Motor neuron (in vitro differentiated cells): ENCODE data around the gene DCLK3. TPM values are rescaled to one million over a fixed set of nuclear protein-coding genes. Genes with fewer than 3 reads are reported as not detected.
A peak's percentile ranks its signal among the peaks of the same experiment; 100 is the strongest.

Experiments used
- ATAC-seq, 8 experiments: fragments of 200-7000 bp; cut with Tn5 transposase; replicated peaks in 6 of 8; 2 replicates each; pipeline ENCODE4 v1.8.0; 2021; ENCODE audit warnings: mild to moderate bottlenecking in 8 of 8, moderate library complexity in 8 of 8
- H3K27ac ChIP-seq, 2 donors: fragments of 250-450 bp; sonication (Bioruptor Pico); 2 replicates each; pipeline ENCODE4 v1.9.0; 2021; ENCODE audit warnings: antibody characterized with exemption in 2 of 2, mild to moderate bottlenecking in 2 of 2, moderate library complexity in 1 of 2
- H3K4me1 ChIP-seq, 2 donors: fragments of 250-450 bp; sonication (Bioruptor Pico); replicated peaks in 1 of 2; 2 replicates each; pipeline ENCODE4 v1.6.1; 2021; ENCODE audit warnings: antibody characterized with exemption in 2 of 2, mild to moderate bottlenecking in 2 of 2, moderate library complexity in 1 of 2
- H3K4me3 ChIP-seq, 5 donors: fragments of 250-450 bp; sonication (Bioruptor Pico); 2 replicates each; pipeline ENCODE4 v1.9.0; 2021; ENCODE audit warnings: antibody characterized with exemption in 5 of 5, mild to moderate bottlenecking in 5 of 5, moderate library complexity in 4 of 5
- WGBS, 10 experiments: fragments of 450-650 bp; shearing (Covaris generic); methylation state at CpG; one replicate each; pipeline ENCODE4 v1.0.0; 2022; 5-methylcytosine and 5-hydroxymethylcytosine counted together
- in situ Hi-C, 9 experiments: fragments of 400-800 bp; cut with MboI; loops; one replicate each; pipeline ENCODE4 v1.15.0; 2021; ENCODE audit warnings: low sequenced_read_pairs in 9 of 9, low pct_unique_long_range_greater_than_20kb in 2 of 9; ENCODE audit not compliant: unreplicated experiment in 9 of 9
- total RNA-seq, 8 experiments: library from RNA; unstranded; fragments of 300-600 nt; gene quantifications; 2 replicates each; pipeline versions ENCODE4 v1.2.3 to v1.2.4, GENCODE V29; 2022

DCLK3 gene
- total RNA-seq, 8 experiments from 2014 or later: 0.04 to 1.4 (median 0.62) TPM

DNA sequence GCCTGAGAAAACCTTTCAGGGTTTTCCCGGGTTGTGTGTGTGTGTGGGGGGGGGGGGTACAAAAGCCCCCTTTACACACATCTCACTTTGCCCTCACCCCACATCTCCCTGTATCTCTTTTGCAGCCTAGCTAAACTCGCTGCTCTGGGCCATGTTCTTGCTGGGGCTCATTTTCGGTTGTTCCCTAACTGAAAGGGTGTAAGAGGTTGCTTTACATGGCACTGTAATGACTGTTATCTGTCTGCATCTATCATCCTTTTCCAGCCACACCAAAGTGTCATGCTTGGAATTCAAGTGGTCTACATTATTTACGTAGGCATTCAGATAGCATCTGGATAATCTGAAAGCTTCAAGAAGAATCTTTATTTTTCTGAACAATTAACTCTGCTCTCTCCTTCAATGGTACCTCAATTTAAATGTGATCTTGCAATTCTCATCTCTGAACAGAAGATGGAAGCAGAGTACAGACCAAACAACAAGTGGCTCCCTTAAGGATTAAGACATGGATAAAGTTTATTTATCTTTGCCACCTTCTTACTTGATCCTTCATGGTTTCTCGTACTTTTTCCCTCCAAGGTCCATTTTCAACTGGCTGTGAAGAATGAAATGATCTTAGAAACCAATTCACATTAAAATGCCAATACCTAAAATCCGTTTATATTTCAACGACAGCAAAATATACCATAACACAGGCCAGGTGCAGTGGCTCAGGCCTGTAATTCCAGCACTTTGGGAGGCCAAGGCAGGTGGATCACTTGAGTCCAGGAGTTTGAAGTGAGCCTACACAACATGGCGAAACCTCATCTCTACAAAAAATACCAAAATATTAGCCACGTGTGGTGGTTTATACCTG, 34.9 kb downstream of the DCLK3 start:
- Histone ChIP-seq H3K4me1 (peaks cover 8 to 15% of the 10 kb centered on the region in 2 donors), H3K27ac (no peak overlapping the region), H3K4me3 (no peak overlapping the region)
- WGBS, 10 experiments: 0 to 70% (median 37%) methylated on average over 1 to 8 of the region's 9 CpGs
- in situ Hi-C loops: loop anchor here in 7 of 9 experiments (5.0 to 25.0 kb wide), 5 partner anchors 125 to 233 kb away; no protein-coding TSS in a partner anchor
- ATAC-seq: peak in 7 of 8 experiments; percentile 48 to 81 (median 70)

DNA sequence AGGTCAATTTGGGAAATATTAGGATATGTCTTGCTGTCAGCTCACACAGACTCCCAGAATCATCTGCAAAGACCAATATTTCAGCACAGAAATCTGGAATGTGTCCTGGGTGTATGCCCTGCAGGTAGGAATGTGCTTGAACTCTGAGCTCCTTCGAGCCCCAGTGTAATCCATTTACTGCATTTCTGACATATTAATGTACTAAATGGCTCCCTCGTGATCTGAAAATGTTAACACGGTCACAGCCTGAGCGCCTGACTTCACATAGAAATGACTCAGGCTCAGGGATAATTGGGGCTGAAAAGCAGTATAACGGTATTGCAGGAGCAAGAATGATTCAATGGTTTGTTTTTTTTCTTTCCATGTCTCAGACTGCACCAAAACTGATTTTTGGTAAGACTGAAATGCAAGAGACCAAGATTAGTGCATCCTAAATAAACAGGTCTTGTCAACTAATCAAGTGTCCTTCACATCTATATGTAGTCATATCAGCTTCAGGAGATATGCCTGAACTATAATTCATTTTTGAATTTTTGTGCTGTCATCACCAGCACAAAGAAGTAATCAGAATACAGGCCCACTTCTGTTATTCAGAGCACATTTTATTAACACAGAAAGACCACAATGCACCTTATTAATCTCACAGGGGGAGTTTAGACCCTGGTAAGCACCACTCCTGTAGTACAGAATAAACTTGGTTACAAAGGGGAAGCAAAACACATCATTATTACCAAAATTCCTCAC, 49.8 kb downstream of the DCLK3 start:
- peak; percentile 83 to 97 (median 94) for ATAC-seq
- H3K27ac ChIP-seq: peak overlapping the region; percentile 61 to 65
- in situ Hi-C loops: loop anchor here in 6 of 9 experiments (25.0 kb wide), 1 partner anchor 752 kb away; no protein-coding TSS in a partner anchor
- H3K4me1 ChIP-seq: peaks cover 24 to 30% of the 10 kb centered on the region in 2 donors
- H3K4me3 ChIP-seq: no peak overlapping the region
- 10 to 80% (median 39%) methylated on average over 1 to 5 of the region's 5 CpGs; no CpG with 5 or more reads in 2 of the 10 experiments for WGBS, 10 experiments

GRCh38 chr3:36713904-36714303, 50.4 kb downstream of the DCLK3 start:
- in situ Hi-C loops: loop anchor here in 6 of 9 experiments (25.0 kb wide), 1 partner anchor 752 kb away; no protein-coding TSS in a partner anchor
- peak overlapping the region; percentile 9 to 61 for H3K27ac ChIP-seq
- 40 to 100% (median 71%) methylated on average over 1 to 4 of the region's 4 CpGs; no CpG with 5 or more reads in 4 of the 10 experiments for WGBS, 10 experiments
- peak in 1 of 8 experiments; percentile 12 for ATAC-seq
- no peak overlapping the region for H3K4me3 ChIP-seq
- peaks cover 24 to 30% of the 10 kb centered on the region in 2 donors for H3K4me1 ChIP-seq

DNA sequence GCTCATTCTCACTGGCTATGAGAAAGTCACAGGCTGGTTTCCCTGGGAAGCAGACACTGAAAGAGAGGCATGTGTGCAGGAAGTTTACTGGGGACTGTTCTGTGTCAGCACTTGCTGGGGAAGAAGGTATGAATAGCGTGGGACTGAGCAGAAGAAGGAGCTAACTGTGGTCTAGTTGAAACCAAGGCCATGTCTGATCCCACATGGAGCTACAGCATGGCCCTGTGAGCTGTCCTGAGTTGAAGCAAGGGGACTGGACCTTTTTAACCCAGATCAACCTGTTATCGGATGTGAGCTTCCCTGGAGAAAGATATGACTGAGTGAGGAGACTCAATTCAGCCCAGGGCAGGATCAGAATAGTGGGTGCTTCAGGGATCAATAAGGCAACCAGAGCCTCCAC, 53.7 kb downstream of the DCLK3 start:
- in situ Hi-C loops: loop anchor here in 6 of 9 experiments (25.0 kb wide), 1 partner anchor 748 kb away; no protein-coding TSS in a partner anchor
- peak in 3 of 8 experiments; percentile 9 to 79 (median 27) for ATAC-seq
- Histone ChIP-seq H3K4me1 (peaks cover 22 to 23% of the 10 kb centered on the region in 2 donors), H3K4me3 (no peak overlapping the region), H3K27ac (no peak overlapping the region)
- WGBS, 10 experiments: 30 to 100% (median 62%) methylated on average over 1 to 2 of the region's 2 CpGs; no CpG with 5 or more reads in 6 of the 10 experiments

GRCh38 chr3:36709826-36710365, 54.5 kb downstream of the DCLK3 start:
- in situ Hi-C loops: loop anchor here (10.0 to 25.0 kb wide), 3 partner anchors 735 to 748 kb away; no protein-coding TSS in a partner anchor
- no peak overlapping the region for H3K27ac ChIP-seq
- peaks cover 14 to 18% of the 10 kb centered on the region in 2 donors for H3K4me1 ChIP-seq
- ATAC-seq: no peak
- no peak overlapping the region for H3K4me3 ChIP-seq
- 33 to 100% (median 75%) methylated on average over 1 to 4 of the region's 6 CpGs; no CpG with 5 or more reads in 7 of the 10 experiments for WGBS, 10 experiments

GRCh38 chr3:36709281-36709680, 55.1 kb downstream of the DCLK3 start:
- WGBS, 10 experiments: 11 to 100% (median 70%) methylated on average over 1 to 4 of the region's 4 CpGs; no CpG with 5 or more reads in 1 of the 10 experiments
- ATAC-seq: no peak
- in situ Hi-C loops: loop anchor here (10.0 to 25.0 kb wide), 3 partner anchors 734 to 747 kb away; no protein-coding TSS in a partner anchor
- Histone ChIP-seq H3K4me3 (no peak overlapping the region), H3K4me1 (peaks cover 10 to 15% of the 10 kb centered on the region in 2 donors), H3K27ac (no peak overlapping the region)

- Histone ChIP-seq H3K4me3 (no peak overlapping the region), H3K27ac (no peak overlapping the region), H3K4me1 (peaks cover 0 to 8% of the 10 kb centered on the region in 2 donors)
- in situ Hi-C loops: loop anchor here (10.0 to 25.0 kb wide), 3 partner anchors 733 to 746 kb away; no protein-coding TSS in a partner anchor
- ATAC-seq: peak; percentile 17 to 99 (median 96)
- 0 to 79% (median 53%) methylated on average over 1 to 6 of the region's 6 CpGs; no CpG with 5 or more reads in 1 of the 10 experiments for WGBS, 10 experiments
These were observed 56.5 kb downstream of the DCLK3 start for GRCh38 chr3:36707623-36708409.

GRCh38 chr3:36705015-36705414, 59.3 kb downstream of the DCLK3 start:
- no peak overlapping the region for H3K4me3 ChIP-seq
- peaks cover 0 to 6% of the 10 kb centered on the region in 2 donors for H3K4me1 ChIP-seq
- H3K27ac ChIP-seq: no peak overlapping the region
- ATAC-seq: no peak
- WGBS, 10 experiments: 59 to 100% (median 84%) methylated on average over 2 to 8 of the region's 8 CpGs
- in situ Hi-C loops: loop anchor here (10.0 to 25.0 kb wide), 3 partner anchors 730 to 743 kb away; no protein-coding TSS in a partner anchor

DNA sequence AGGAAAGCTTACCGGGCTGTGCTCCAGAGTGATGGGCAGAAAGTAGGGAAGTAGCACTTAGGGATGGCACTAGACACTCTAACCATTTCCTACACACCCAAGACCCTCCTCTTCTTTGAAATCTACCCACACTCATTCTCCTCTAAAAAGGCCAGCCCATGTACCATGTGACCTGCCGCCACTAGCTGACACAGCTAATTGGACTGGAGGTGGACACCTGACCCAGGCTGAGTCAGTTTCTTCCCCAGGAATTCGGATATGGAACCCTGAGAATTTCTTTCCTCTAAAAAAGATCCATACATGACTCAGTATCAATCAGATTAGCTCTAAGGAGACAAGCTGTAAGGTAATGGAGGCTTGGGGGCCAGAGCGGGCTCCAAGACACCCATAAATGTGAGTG, 60.1 kb downstream of the DCLK3 start:
- in situ Hi-C loops: loop anchor here (10.0 to 25.0 kb wide), 3 partner anchors 729 to 742 kb away; no protein-coding TSS in a partner anchor
- Histone ChIP-seq H3K4me1 (peaks cover 0 to 6% of the 10 kb centered on the region in 2 donors), H3K4me3 (no peak overlapping the region), H3K27ac (no peak overlapping the region)
- 75 to 93% (median 84%) methylated on average over 1 to 3 of the region's 4 CpGs; no CpG with 5 or more reads in 3 of the 10 experiments for WGBS, 10 experiments
- ATAC-seq: no peak

GRCh38 chr3:36701249-36701572, 63.1 kb downstream of the DCLK3 start:
- H3K27ac ChIP-seq: no peak overlapping the region
- in situ Hi-C loops: loop anchor here (10.0 to 25.0 kb wide), 3 partner anchors 726 to 739 kb away; no protein-coding TSS in a partner anchor
- whole genome bisulfite sequencing, 10 experiments: 34 to 100% (median 58%) methylated on average over 1 to 2 of the region's 2 CpGs; no CpG with 5 or more reads in 2 of the 10 experiments
- peaks cover 0 to 6% of the 10 kb centered on the region in 2 donors for H3K4me1 ChIP-seq
- H3K4me3 ChIP-seq: no peak overlapping the region
- no peak for ATAC-seq

- in situ Hi-C loops: loop anchor here (10.0 to 25.0 kb wide), 3 partner anchors 726 to 738 kb away; no protein-coding TSS in a partner anchor
- no peak overlapping the region for H3K4me3 ChIP-seq
- WGBS, 10 experiments: 0 to 7% (median 0%) methylated on average over 1 to 3 of the region's 3 CpGs; no CpG with 5 or more reads in 5 of the 10 experiments
- ATAC-seq: peak; percentile 87 to 99 (median 97)
- no peak overlapping the region for H3K27ac ChIP-seq
- H3K4me1 ChIP-seq: peaks cover 0 to 6% of the 10 kb centered on the region in 2 donors
These were observed 63.7 kb downstream of the DCLK3 start for GRCh38 chr3:36700537-36701248.
